Karpas-422 (cell line): ENCODE measurements around the gene REEP1. TPM values are rescaled to one million over a fixed set of nuclear protein-coding genes. Genes with fewer than 3 reads are reported as not detected.
A peak's percentile ranks its signal among the peaks of the same experiment; 100 is the strongest.
"Not testable (repeated sequence)": the region's sequence is repeated elsewhere in the genome, so short reads cannot be mapped to it uniquely, and the experiment has no call there.

Experiments used
- DNase-seq: peaks from one replicate; pipeline ENCODE4 v3.0.0-alpha.2; 2015
- H2AFZ ChIP-seq: fragments of 200-600 bp; sonication (generic); 2 replicates; pipeline ENCODE4 v1.6.1; 2014; ENCODE audit warnings: antibody characterized with exemption, low read length, mixed read lengths
- H3K27ac ChIP-seq: fragments of 200-600 bp; sonication (generic); 2 replicates; pipeline ENCODE4 v1.5.1; 2014; ENCODE audit warnings: mild to moderate bottlenecking, low read length, moderate library complexity
- H3K27me3 ChIP-seq: fragments of 200-600 bp; sonication (generic); 2 replicates; pipeline ENCODE4 v1.6.1; 2014; ENCODE audit warnings: low read length, mixed read lengths
- H3K36me3 ChIP-seq: fragments of 200-600 bp; sonication (generic); 2 replicates; pipeline ENCODE4 v1.6.1; 2014; ENCODE audit warnings: low read length, mixed read lengths; ENCODE audit not compliant: insufficient read depth
- H3K4me1 ChIP-seq: fragments of 200-600 bp; sonication (generic); 2 replicates; pipeline ENCODE4 v1.6.1; 2014; ENCODE audit warnings: mild to moderate bottlenecking, low read length, mixed read lengths
- H3K4me2 ChIP-seq: fragments of 200-600 bp; sonication (generic); 2 replicates; pipeline ENCODE4 v1.6.1; 2014; ENCODE audit warnings: low read length, low read depth, mild to moderate bottlenecking; ENCODE audit not compliant: poor library complexity, severe bottlenecking
- H3K4me3 ChIP-seq: fragments of 200-600 bp; sonication (generic); 2 replicates; pipeline ENCODE4 v1.5.1; 2014; ENCODE audit warnings: mild to moderate bottlenecking, antibody characterized with exemption, low read length, mixed read lengths
- H3K79me2 ChIP-seq: fragments of 200-600 bp; sonication (generic); 2 replicates; pipeline ENCODE4 v1.6.1; 2014; ENCODE audit warnings: mild to moderate bottlenecking, low read length, mixed read lengths
- H3K9ac ChIP-seq: fragments of 200-600 bp; sonication (generic); 2 replicates; pipeline ENCODE4 v1.6.0; 2014; ENCODE audit warnings: low read length
- H3K9me2 ChIP-seq: fragments of 200-600 bp; sonication (generic), shearing (Covaris generic); replicated peaks from 2 replicates; pipeline ENCODE4 v1.6.0; 2014; ENCODE audit warnings: mild to moderate bottlenecking, low read length, moderate library complexity; ENCODE audit not compliant: insufficient read depth
- H3K9me3 ChIP-seq: fragments of 300-700, 200-600 bp; sonication (generic); 2 replicates; pipeline ENCODE4 v1.6.1; 2014; ENCODE audit warnings: low read length, mixed read lengths
- H4K20me1 ChIP-seq: fragments of 200-600 bp; sonication (generic); 2 replicates; pipeline ENCODE4 v1.6.1; 2014; ENCODE audit warnings: mild to moderate bottlenecking, antibody characterized with exemption, low read length, low read depth; ENCODE audit not compliant: insufficient read depth
- total RNA-seq: library from RNA; depleted of rRNA; stranded (reverse); fragments of >200 nt; shearing (Covaris generic); gene quantifications from 2 replicates; pipeline ENCODE4 v1.2.3, GENCODE V29; 2014; ENCODE audit warnings: low replicate concordance

Gene REEP1
- total RNA-seq, 1 experiment from 2014 or later: 0.22 TPM

- Histone ChIP-seq H3K4me3 (no peak overlapping the region), H2AFZ (no peak overlapping the region), H3K36me3 (peaks cover 27% of the 10 kb centered on the region; the same call in 1 of the 2 replicates), H3K27me3 (no peaks in the 10 kb centered on the region), H3K4me2 (no peak overlapping the region), H3K9me3 (no peaks in the 10 kb centered on the region), H4K20me1 (no peaks in the 10 kb centered on the region), H3K79me2 (peaks cover 64% of the 10 kb centered on the region), H3K9ac (no peak overlapping the region), H3K9me2 (no peaks in the 10 kb centered on the region), H3K27ac (no peak overlapping the region), H3K4me1 (peaks cover 30% of the 10 kb centered on the region)
- peak; percentile 49 for DNase-seq
These were observed 133.8 kb downstream of the REEP1 start for GRCh38 chr2:86203614-86204013.

GRCh38 chr2:86202702-86203101, 134.7 kb downstream of the REEP1 start:
- H4K20me1 ChIP-seq: no peaks in the 10 kb centered on the region
- no peaks in the 10 kb centered on the region for H3K9me2 ChIP-seq
- peaks cover 22% of the 10 kb centered on the region; the same call in 1 of the 2 replicates for H3K36me3 ChIP-seq
- no peak overlapping the region for H3K27ac ChIP-seq
- no peak overlapping the region for H3K9ac ChIP-seq
- peaks cover 30% of the 10 kb centered on the region for H3K4me1 ChIP-seq
- no peak for DNase-seq
- peaks cover 67% of the 10 kb centered on the region for H3K79me2 ChIP-seq
- no peak overlapping the region for H2AFZ ChIP-seq
- H3K4me3 ChIP-seq: no peak overlapping the region
- H3K27me3 ChIP-seq: no peaks in the 10 kb centered on the region
- no peak overlapping the region for H3K4me2 ChIP-seq
- no peaks in the 10 kb centered on the region for H3K9me3 ChIP-seq

- peak overlapping the region; percentile 86 for H3K4me2 ChIP-seq
- peaks cover 67% of the 10 kb centered on the region for H3K79me2 ChIP-seq
- H3K27ac ChIP-seq: no peak overlapping the region
These were observed 135.1 kb downstream of the REEP1 start for GRCh38 chr2:86202336-86202692.

GRCh38 chr2:86201671-86202335, 135.6 kb downstream of the REEP1 start:
- H3K79me2 ChIP-seq: peaks cover 72% of the 10 kb centered on the region
- H3K27ac ChIP-seq: no peak overlapping the region
- H3K9me2 ChIP-seq: no peaks in the 10 kb centered on the region
- H3K9me3 ChIP-seq: no peaks in the 10 kb centered on the region
- no peak overlapping the region for H2AFZ ChIP-seq
- H3K4me3 ChIP-seq: peak overlapping the region; percentile 93; the same call in 1 of the 2 replicates
- H3K36me3 ChIP-seq: peaks cover 20% of the 10 kb centered on the region; the same call in 1 of the 2 replicates
- H3K4me2 ChIP-seq: peak overlapping the region; percentile 86
- no peak for DNase-seq
- H3K9ac ChIP-seq: no peak overlapping the region
- H3K4me1 ChIP-seq: peaks cover 32% of the 10 kb centered on the region
- no peaks in the 10 kb centered on the region for H4K20me1 ChIP-seq
- H3K27me3 ChIP-seq: no peaks in the 10 kb centered on the region

More at GRCh38 chr2:86202336-86202692, 135.1 kb downstream of the REEP1 start:
- no peak for DNase-seq
- Histone ChIP-seq H3K36me3 (peaks cover 21% of the 10 kb centered on the region; the same call in 1 of the 2 replicates), H3K27me3 (no peaks in the 10 kb centered on the region), H3K9me3 (no peaks in the 10 kb centered on the region), H4K20me1 (no peaks in the 10 kb centered on the region), H3K9me2 (no peaks in the 10 kb centered on the region), H3K9ac (no peak overlapping the region), H3K4me1 (peaks cover 30% of the 10 kb centered on the region), H3K4me3 (no peak overlapping the region), H2AFZ (no peak overlapping the region)

- Histone ChIP-seq H3K36me3 (peaks cover 12% of the 10 kb centered on the region; the same call in 1 of the 2 replicates), H3K4me3 (peak overlapping the region; percentile 93), H3K4me2 (peak overlapping the region; percentile 86), H3K9ac (peak overlapping the region; percentile 82), H3K27ac (peak overlapping the region; percentile 48; the same call in 1 of the 2 replicates), H3K4me1 (peaks cover 44% of the 10 kb centered on the region), H3K79me2 (peaks cover 83% of the 10 kb centered on the region)
- DNase-seq, H3K9me2 ChIP-seq, H2AFZ ChIP-seq, H3K9me3 ChIP-seq, H3K27me3 ChIP-seq, H4K20me1 ChIP-seq: not testable (repeated sequence)
These were observed 136.9 kb downstream of the REEP1 start for GRCh38 chr2:86200564-86200963.

GRCh38 chr2:86199834-86200177, 137.6 kb downstream of the REEP1 start:
- Histone ChIP-seq H3K36me3 (peaks cover 10% of the 10 kb centered on the region; the same call in 1 of the 2 replicates), H2AFZ (peak overlapping the region; percentile 49), H3K4me1 (peaks cover 44% of the 10 kb centered on the region), H3K4me3 (peak overlapping the region; percentile 93), H3K9me2 (no peaks in the 10 kb centered on the region), H3K27ac (peak overlapping the region; percentile 48), H3K9me3 (no peaks in the 10 kb centered on the region), H3K9ac (peak overlapping the region; percentile 82), H3K27me3 (no peaks in the 10 kb centered on the region), H3K4me2 (peak overlapping the region; percentile 86), H3K79me2 (peaks cover 77% of the 10 kb centered on the region), H4K20me1 (no peaks in the 10 kb centered on the region)
- DNase-seq: peak; percentile 66

- H3K36me3 ChIP-seq: peaks cover 11% of the 10 kb centered on the region; the same call in 1 of the 2 replicates
- H3K79me2 ChIP-seq: peaks cover 77% of the 10 kb centered on the region
- peak overlapping the region; percentile 92 for H3K27ac ChIP-seq
- H4K20me1 ChIP-seq: peaks cover 29% of the 10 kb centered on the region
- no peaks in the 10 kb centered on the region for H3K27me3 ChIP-seq
- H3K4me3 ChIP-seq: peak overlapping the region; percentile 73
- peak overlapping the region; percentile 97 for H3K9ac ChIP-seq
- no peak for DNase-seq
- H3K9me2 ChIP-seq: no peaks in the 10 kb centered on the region
- H2AFZ ChIP-seq: no peak overlapping the region
- peak overlapping the region; percentile 97 for H3K4me2 ChIP-seq
- H3K9me3 ChIP-seq: no peaks in the 10 kb centered on the region
- peaks cover 45% of the 10 kb centered on the region for H3K4me1 ChIP-seq
These were observed 141.5 kb downstream of the REEP1 start for GRCh38 chr2:86195808-86196387.

GRCh38 chr2:86195055-86195807, 142.2 kb downstream of the REEP1 start, which contains the start of gene IMMT:
Gene IMMT, minus strand, starts transcription at chr2:86195462. Its CDS starts 80 bp downstream, at chr2:86195382.
- Histone ChIP-seq H3K27me3 (no peaks in the 10 kb centered on the region), H3K4me2 (peak within 1 kb of the TSS; percentile 97), H3K9ac (peak within 1 kb of the TSS; percentile 97), H3K36me3 (peaks cover 14% of the 10 kb centered on the region; the same call in 1 of the 2 replicates), H4K20me1 (peaks cover 32% of the 10 kb centered on the region), H3K4me1 (peaks cover 40% of the 10 kb centered on the region), H3K4me3 (peak within 1 kb of the TSS; percentile 73), H2AFZ (no peak within 1 kb of the TSS), H3K79me2 (peaks cover 77% of the 10 kb centered on the region), H3K9me2 (no peaks in the 10 kb centered on the region), H3K9me3 (no peaks in the 10 kb centered on the region), H3K27ac (peak within 1 kb of the TSS; percentile 92)
- peak; percentile 99 for DNase-seq
